ENCODE results near the gene FBXW11.
"Not testable (repeated sequence)": the region's sequence is repeated elsewhere in the genome, so short reads cannot be mapped to it uniquely, and the experiment has no call there.

The FBXW11 gene

GRCh38 chr5:172020110-172020786 lies 13.8 kb upstream of the FBXW11 start:
- DNase-seq: not testable (repeated sequence)

GRCh38 chr5:172015346-172015745 lies 8.9 kb upstream of the FBXW11 start:
- no peak for DNase-seq

- DNase-seq: no peak
Measured at GRCh38 chr5:172010278-172010677, 3.8 kb upstream of the FBXW11 start.

- no peak for DNase-seq
Measured at GRCh38 chr5:172009536-172010270, 3.3 kb upstream of the FBXW11 start.

GRCh38 chr5:172008689-172009141 lies 2.3 kb upstream of the FBXW11 start:
- no peak for DNase-seq

- DNase-seq: no peak
Measured at GRCh38 chr5:172008111-172008455, 1.6 kb upstream of the FBXW11 start.

- no peak for DNase-seq
Measured at GRCh38 chr5:172007175-172008110, 1.0 kb upstream of the FBXW11 start.

- peak; percentile 86 for DNase-seq
Measured at GRCh38 chr5:172005708-172006320, 624 bp downstream of the FBXW11 start.

- no peak for DNase-seq
Measured at GRCh38 chr5:172004824-172005237, 1.6 kb downstream of the FBXW11 start.

GRCh38 chr5:172003746-172004145 lies 2.7 kb downstream of the FBXW11 start:
- no peak for DNase-seq

GRCh38 chr5:172002840-172003512 lies 3.5 kb downstream of the FBXW11 start:
- DNase-seq: no peak

- peak; percentile 7 for DNase-seq
Measured at GRCh38 chr5:172002310-172002709, 4.1 kb downstream of the FBXW11 start.

GRCh38 chr5:171999877-172000276 lies 6.6 kb downstream of the FBXW11 start:
- DNase-seq: no peak

- no peak for DNase-seq
Measured at GRCh38 chr5:171999100-171999499, 7.3 kb downstream of the FBXW11 start.

- DNase-seq: no peak
Measured at GRCh38 chr5:171997011-171997410, 9.4 kb downstream of the FBXW11 start.

- no peak for DNase-seq
Measured at GRCh38 chr5:171992813-171993212, 13.6 kb downstream of the FBXW11 start.

GRCh38 chr5:171992305-171992704 lies 14.1 kb downstream of the FBXW11 start:
- DNase-seq: no peak

- no peak for DNase-seq
Measured at GRCh38 chr5:171990713-171991015, 15.8 kb downstream of the FBXW11 start.

GRCh38 chr5:171989946-171990712 lies 16.3 kb downstream of the FBXW11 start:
- DNase-seq: no peak

- DNase-seq: no peak
Measured at GRCh38 chr5:171989276-171989675, 17.2 kb downstream of the FBXW11 start.

- DNase-seq: no peak
Measured at GRCh38 chr5:171986772-171987171, 19.7 kb downstream of the FBXW11 start.
